OCI-LY7 (cell line): Measurements from ENCODE around the gene BACH2. TPM values are rescaled to one million over a fixed set of nuclear protein-coding genes. Genes with fewer than 3 reads are reported as not detected.

ENCODE experiments used
- BruUV-seq: library from RNA; stranded (reverse); fragments of 400-500 nt; replicated peaks from 2 replicates; lab custom pipeline; 2021; lab: Mats Ljungman, UMichigan
- CTCF ChIA-PET: fragments of 300-600 bp; sonication (Branson Sonifier 250); formaldehyde crosslinking; loops from one replicate; lab custom pipeline; 2022; ENCODE audit warnings: antibody characterized with exemption; ENCODE audit not compliant: unreplicated experiment; lab: Charles Lee
- POLR2A ChIA-PET: fragments of 300-600 bp; sonication (Branson Sonifier 250); formaldehyde crosslinking; loops from one replicate; lab custom pipeline; 2022; ENCODE audit warnings: antibody characterized with exemption; lab: Charles Lee
- DNase-seq: peaks from one replicate; pipeline ENCODE4 v3.0.0-alpha.2; 2015; ENCODE audit warnings: low spot score
- H2AFZ ChIP-seq: fragments of 200-600 bp; sonication (generic), shearing (Covaris generic); 2 replicates; pipeline ENCODE4 v1.6.1; 2014; ENCODE audit warnings: mild to moderate bottlenecking, antibody characterized with exemption, low read length, moderate library complexity
- H3K27ac ChIP-seq: fragments of 200-600 bp; sonication (generic); 2 replicates; pipeline ENCODE4 v1.5.1; 2014; ENCODE audit warnings: mixed run types, low read depth, mild to moderate bottlenecking, moderate library complexity, low read length, inconsistent platforms; ENCODE audit not compliant: poor library complexity, severe bottlenecking
- H3K36me3 ChIP-seq: fragments of 200-600 bp; sonication (generic); 2 replicates; pipeline ENCODE4 v1.6.1; 2014; ENCODE audit warnings: mild to moderate bottlenecking, antibody characterized with exemption, low read length, moderate library complexity, mixed read lengths; ENCODE audit not compliant: insufficient read depth
- H3K4me1 ChIP-seq: fragments of 200-600 bp; sonication (generic); 2 replicates; pipeline ENCODE4 v1.5.1; 2014; ENCODE audit warnings: mild to moderate bottlenecking, low read length; ENCODE audit not compliant: insufficient read depth, poor library complexity, severe bottlenecking
- H3K4me2 ChIP-seq: fragments of 200-600 bp; sonication (generic); 2 replicates; pipeline ENCODE4 v1.6.1; 2014; ENCODE audit warnings: mild to moderate bottlenecking, low read length
- H3K4me3 ChIP-seq: fragments of 200-600 bp; sonication (generic); 2 replicates; pipeline ENCODE4 v1.5.1; 2014; ENCODE audit warnings: mild to moderate bottlenecking, low read depth, low read length; ENCODE audit not compliant: poor library complexity, severe bottlenecking
- H3K79me2 ChIP-seq: fragments of 200-600 bp; sonication (generic); 2 replicates; pipeline ENCODE4 v1.6.1; 2016; ENCODE audit warnings: low read depth, mild to moderate bottlenecking, low read length, moderate library complexity, mixed read lengths; ENCODE audit not compliant: insufficient read depth
- H3K9me2 ChIP-seq: fragments of 200-600 bp; sonication (generic); 2 replicates; pipeline ENCODE4 v1.6.1; 2016; ENCODE audit warnings: mild to moderate bottlenecking, low read length, mixed read lengths; ENCODE audit not compliant: insufficient read depth
- H3K9me3 ChIP-seq: fragments of 200-600 bp; sonication (generic); 2 replicates; pipeline ENCODE4 v1.6.1; 2014; ENCODE audit warnings: mild to moderate bottlenecking, mixed run types, low read length, mixed read lengths
- H4K20me1 ChIP-seq: fragments of 200-600 bp; sonication (generic); 2 replicates; pipeline ENCODE4 v1.6.1; 2014; ENCODE audit warnings: mild to moderate bottlenecking, antibody characterized with exemption, low read length, moderate library complexity, mixed read lengths; ENCODE audit not compliant: insufficient read depth
- CTCF ChIP-seq: fragments of 200-600 bp; sonication (generic); conservative IDR thresholded peaks from 2 replicates; pipeline ENCODE4 v1.5.1; 2014; ENCODE audit warnings: mild to moderate bottlenecking, antibody characterized with exemption, low read length, moderate library complexity, mixed read lengths
- EZH2phosphoT487 ChIP-seq: fragments of 200-600 bp; sonication (generic); IDR thresholded peaks from 2 replicates; pipeline ENCODE4 v1.6.1; 2018; ENCODE audit warnings: low read depth, borderline replicate concordance, mild to moderate bottlenecking, mixed run types, antibody characterized with exemption, low read length, moderate library complexity, mixed read lengths
- intact Hi-C: fragments of 100-400 bp; cut with micrococcal nuclease; formaldehyde crosslinking; loops from one replicate; pipeline ENCODE4 v1.10.0; 2022; ENCODE audit not compliant: unreplicated experiment
- total RNA-seq, 2 experiments: library from RNA; depleted of rRNA in 1 of 2; stranded (reverse); fragments of >200 nt in 1 of 2; shearing (Covaris generic) in 1 of 2; gene quantifications; 2 replicates each; pipeline ENCODE4 v1.2.3, GENCODE V29; 2014 to 2022

The BACH2 gene
- total RNA-seq, 2 experiments from 2014 or later = 92.0 to 163 TPM

DNA sequence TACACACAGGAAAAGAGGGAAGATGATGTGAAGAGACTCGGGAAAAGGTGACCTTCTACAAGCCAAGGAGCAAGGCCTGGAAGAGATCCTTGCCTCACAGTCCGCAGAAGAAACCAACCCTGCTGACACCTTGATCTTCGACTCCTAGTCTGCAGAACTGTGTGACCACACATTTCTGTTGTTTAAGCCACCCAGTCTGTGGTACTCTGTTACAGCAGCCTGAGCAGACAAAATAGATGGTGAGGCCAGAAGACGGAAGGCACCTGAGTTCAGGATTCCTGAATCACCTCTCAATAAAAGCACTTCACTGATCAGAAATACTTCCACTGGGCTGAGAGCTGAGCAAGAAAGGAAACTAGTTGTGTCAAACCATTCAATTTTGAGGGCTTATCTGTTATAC is 103.3 kb downstream of the BACH2 start:
- TF ChIP-seq CTCF (no peak), EZH2phosphoT487 (no peak)
- Histone ChIP-seq H4K20me1 (no peaks in the 10 kb centered on the region; the same call in 1 of the 2 replicates), H3K4me3 (no peak overlapping the region), H3K4me1 (peaks cover 32% of the 10 kb centered on the region), H3K36me3 (peaks cover 88% of the 10 kb centered on the region), H3K79me2 (peaks cover 93% of the 10 kb centered on the region), H3K27ac (no peak overlapping the region), H3K4me2 (no peak overlapping the region), H2AFZ (no peak overlapping the region), H3K9me3 (peaks cover 25% of the 10 kb centered on the region), H3K9me2 (no peaks in the 10 kb centered on the region)
- intact Hi-C loops = no loop called here
- BruUV-seq = no TSS peak
- ChIA-PET CTCF (no interaction called here), POLR2A (no interaction called here)
- no peak for DNase-seq

- TF ChIP-seq EZH2phosphoT487 (no peak), CTCF (no peak)
- ChIA-PET POLR2A (interaction anchor here (1.0 to 1.3 kb wide), 2 partner anchors 29 to 92 kb away, joined by 4 read pairs; no protein-coding TSS in a partner anchor), CTCF (no interaction called here)
- no peak overlapping the region for H3K4me2 ChIP-seq
- no peak overlapping the region for H3K4me3 ChIP-seq
- H3K9me3 ChIP-seq = peaks cover 20% of the 10 kb centered on the region
- intact Hi-C loops = no loop called here
- no peak overlapping the region for H3K27ac ChIP-seq
- DNase-seq = no peak
- H3K36me3 ChIP-seq = peaks cover 83% of the 10 kb centered on the region
- no TSS peak for BruUV-seq
- peaks cover 93% of the 10 kb centered on the region for H3K79me2 ChIP-seq
- H3K4me1 ChIP-seq = peaks cover 37% of the 10 kb centered on the region
- H2AFZ ChIP-seq = no peak overlapping the region
- no peaks in the 10 kb centered on the region; the same call in 1 of the 2 replicates for H4K20me1 ChIP-seq
- no peaks in the 10 kb centered on the region for H3K9me2 ChIP-seq
Observed at GRCh38 chr6:90192857-90193256, 103.8 kb downstream of the BACH2 start.

GRCh38 chr6:90190752-90191395 is 105.8 kb downstream of the BACH2 start:
- intact Hi-C loops = no loop called here
- no peak for DNase-seq
- no peak overlapping the region for H3K4me3 ChIP-seq
- peaks cover 57% of the 10 kb centered on the region for H3K4me1 ChIP-seq
- no TSS peak for BruUV-seq
- POLR2A ChIA-PET = interaction anchor here (0.9 to 1.6 kb wide), 3 partner anchors 10 to 13 kb away, joined by 3 read pairs; no protein-coding TSS in a partner anchor
- no peak overlapping the region for H2AFZ ChIP-seq
- peaks cover 96% of the 10 kb centered on the region for H3K79me2 ChIP-seq
- H4K20me1 ChIP-seq = peaks cover 10% of the 10 kb centered on the region; the same call in 1 of the 2 replicates
- peak overlapping the region; percentile 31 for H3K27ac ChIP-seq
- peaks cover under 1% of the 10 kb centered on the region; the same call in 1 of the 2 replicates for H3K9me3 ChIP-seq
- TF ChIP-seq EZH2phosphoT487 = no peak
- TF ChIP-seq CTCF = no peak
- H3K36me3 ChIP-seq = peaks cover 77% of the 10 kb centered on the region
- peak overlapping the region; percentile 43 for H3K4me2 ChIP-seq
- CTCF ChIA-PET = no interaction called here
- no peaks in the 10 kb centered on the region for H3K9me2 ChIP-seq
